CD4-positive, CD25-positive, alpha-beta regulatory T cell (primary cell): ENCODE measurements around the gene EXTL2. TPM values are rescaled to one million over a fixed set of nuclear protein-coding genes. Genes with fewer than 3 reads are reported as not detected.
"Not testable (repeated sequence)": the region's sequence is repeated elsewhere in the genome, so short reads cannot be mapped to it uniquely, and the experiment has no call there.

Experiments used
- ATAC-seq, 2 donors: fragments of 150-1000 bp; cut with Tn5 transposase; one replicate each; pipeline ENCODE4 v1.10.0; 2021; ENCODE audit warnings: low read depth in 2 of 2, moderate number of reproducible peaks in 2 of 2, moderate library complexity in 1 of 2
- DNase-seq, 3 donors: peaks; one replicate each; pipeline versions ENCODE4 v3.0.0 to v3.0.0-alpha.2; 2012 to 2022; ENCODE audit warnings: mixed read lengths in 1 of 3
- H3K27ac ChIP-seq: one replicate; pipeline ENCODE4 v1.7.0; 2013; ENCODE audit warnings: mild to moderate bottlenecking, low read length; ENCODE audit not compliant: insufficient read depth, poor library complexity, severe bottlenecking
- H3K27me3 ChIP-seq: one replicate; pipeline ENCODE4 v1.7.0; 2013; ENCODE audit warnings: low read length; ENCODE audit not compliant: control insufficient read depth, insufficient read depth
- H3K36me3 ChIP-seq: one replicate; pipeline ENCODE4 v1.7.0; 2013; ENCODE audit warnings: mild to moderate bottlenecking, low read length, moderate library complexity; ENCODE audit not compliant: control insufficient read depth, insufficient read depth
- H3K4me1 ChIP-seq: 2 replicates; pipeline ENCODE4 v1.7.0; 2013; ENCODE audit warnings: mild to moderate bottlenecking, low read length; ENCODE audit not compliant: insufficient read depth, control insufficient read depth, poor library complexity, severe bottlenecking
- H3K4me3 ChIP-seq: one replicate; pipeline ENCODE4 v1.7.0; 2013; ENCODE audit warnings: low read depth, mild to moderate bottlenecking, low read length, moderate library complexity
- H3K9me3 ChIP-seq, 2 experiments: 1 replicate in 1 of 2; 2 replicates in 1 of 2; pipeline ENCODE4 v1.7.0; 2013; ENCODE audit warnings: low read length in 2 of 2, mild to moderate bottlenecking in 1 of 2, moderate library complexity in 1 of 2; ENCODE audit not compliant: control insufficient read depth in 2 of 2
- H3K27ac Mint-ChIP-seq, 3 donors: one replicate each; pipeline ENCODE4 v1.8.0; 2020 to 2022; ENCODE audit warnings: mild to moderate bottlenecking in 3 of 3, mixed read lengths in 3 of 3, moderate library complexity in 2 of 3
- H3K27me3 Mint-ChIP-seq: one replicate; pipeline ENCODE4 v1.8.0; 2022; ENCODE audit warnings: mild to moderate bottlenecking, mixed read lengths
- H3K36me3 Mint-ChIP-seq: one replicate; pipeline ENCODE4 v1.8.0; 2020; ENCODE audit warnings: mixed read lengths
- H3K4me1 Mint-ChIP-seq, 4 donors: one replicate each; pipeline ENCODE4 v1.8.0; 2020 to 2022; ENCODE audit warnings: mixed read lengths in 4 of 4, mild to moderate bottlenecking in 1 of 4
- H3K4me3 Mint-ChIP-seq, 4 donors: one replicate each; pipeline ENCODE4 v1.8.0; 2020 to 2022; ENCODE audit warnings: mild to moderate bottlenecking in 4 of 4, mixed read lengths in 4 of 4, moderate library complexity in 3 of 4
- H3K9me3 Mint-ChIP-seq, 7 donors: one replicate each; pipeline ENCODE4 v1.8.0; 2020 to 2022; ENCODE audit warnings: mixed read lengths in 7 of 7, mild to moderate bottlenecking in 3 of 7, moderate library complexity in 2 of 7
- polyA plus RNA-seq, 4 donors: library from polyadenylated mRNA; unstranded; fragments of 300-500 nt; fragmentation: Illumina TruSeq; gene quantifications; one replicate each; pipeline ENCODE4 v1.2.3, GENCODE V29; 2021
- total RNA-seq: library from RNA; stranded (reverse); gene quantifications from one replicate; pipeline ENCODE4 v1.2.3, GENCODE V29; 2022

EXTL2 gene
- total and polyA plus RNA-seq, 5 donors from 2014 or later: 0.91 to 2.7 (median 1.6) TPM

DNA sequence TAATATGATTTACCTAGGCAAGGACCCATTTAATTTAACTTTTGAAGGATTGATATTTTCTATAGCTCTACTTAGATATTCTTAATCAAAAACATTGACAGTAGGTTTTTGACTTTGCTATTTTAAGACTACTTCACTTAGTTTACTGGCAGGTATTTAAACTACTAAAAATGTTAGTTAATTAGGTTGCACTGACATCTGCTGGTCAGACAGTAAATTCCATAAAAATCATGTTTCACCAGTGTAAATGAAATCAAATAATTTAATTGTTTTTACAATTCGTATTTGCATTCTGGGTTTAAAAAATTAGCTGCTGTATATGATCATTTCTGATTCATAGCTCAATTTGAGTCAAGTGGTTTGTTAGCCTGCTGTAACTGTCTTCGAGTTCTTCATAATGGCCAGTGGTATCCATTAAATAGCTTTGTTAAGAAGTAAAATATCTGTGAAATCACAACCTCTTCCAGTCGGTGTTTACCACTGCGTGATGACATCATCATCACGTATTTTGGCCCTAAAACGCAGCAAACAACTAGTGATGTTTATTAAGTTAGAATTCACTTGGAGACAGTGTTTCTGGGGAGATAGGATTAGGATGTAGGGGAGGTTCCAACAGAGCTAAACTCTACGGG is 26.2 kb downstream of the EXTL2 start:
- no peaks in the 10 kb centered on the region for H3K4me1 ChIP-seq
- H3K4me3 Mint-ChIP-seq: no peak overlapping the region
- no peaks in the 10 kb centered on the region for H3K36me3 ChIP-seq
- H3K9me3 ChIP-seq: no peaks in the 10 kb centered on the region
- H3K4me3 ChIP-seq: no peak overlapping the region
- H3K27ac ChIP-seq: no peak overlapping the region
- no peaks in the 10 kb centered on the region for H3K4me1 Mint-ChIP-seq
- no peaks in the 10 kb centered on the region for H3K36me3 Mint-ChIP-seq
- no peaks in the 10 kb centered on the region for H3K27me3 ChIP-seq
- DNase-seq (peak in 2 of 3 donors; percentile 55 to 60), ATAC-seq (no peak)
- peaks cover 4% of the 10 kb centered on the region for H3K27me3 Mint-ChIP-seq
- no peak overlapping the region for H3K27ac Mint-ChIP-seq
- no peaks in the 10 kb centered on the region for H3K9me3 Mint-ChIP-seq

DNA sequence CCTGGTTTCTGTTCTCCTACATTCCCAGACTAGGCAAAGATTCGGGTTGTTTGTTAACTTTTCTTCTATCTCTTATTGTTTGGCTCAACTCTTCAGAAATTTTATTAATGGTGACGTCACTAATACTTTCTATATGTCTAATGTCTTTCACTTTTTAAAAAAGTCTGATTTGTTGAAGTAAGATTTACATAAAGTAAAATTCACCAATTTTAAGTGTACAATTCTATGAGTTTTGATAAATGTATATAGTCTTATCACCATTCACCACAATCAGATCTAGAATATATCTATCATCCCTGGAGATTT is 27.8 kb downstream of the EXTL2 start:
- no peak for DNase-seq
- Mint-ChIP-seq H3K9me3 (no peaks in the 10 kb centered on the region), H3K4me1 (no peaks in the 10 kb centered on the region), H3K36me3 (no peaks in the 10 kb centered on the region), H3K4me3 (no peak overlapping the region), H3K27ac (no peak overlapping the region), H3K27me3 (no peaks in the 10 kb centered on the region)
- H3K4me3 ChIP-seq: no peak overlapping the region
- H3K27me3 ChIP-seq: peaks cover 3% of the 10 kb centered on the region
- H3K4me1 ChIP-seq: no peaks in the 10 kb centered on the region
- no peaks in the 10 kb centered on the region for H3K9me3 ChIP-seq
- H3K36me3 ChIP-seq: no peaks in the 10 kb centered on the region
- ATAC-seq: no peak
- no peak overlapping the region for H3K27ac ChIP-seq

DNA sequence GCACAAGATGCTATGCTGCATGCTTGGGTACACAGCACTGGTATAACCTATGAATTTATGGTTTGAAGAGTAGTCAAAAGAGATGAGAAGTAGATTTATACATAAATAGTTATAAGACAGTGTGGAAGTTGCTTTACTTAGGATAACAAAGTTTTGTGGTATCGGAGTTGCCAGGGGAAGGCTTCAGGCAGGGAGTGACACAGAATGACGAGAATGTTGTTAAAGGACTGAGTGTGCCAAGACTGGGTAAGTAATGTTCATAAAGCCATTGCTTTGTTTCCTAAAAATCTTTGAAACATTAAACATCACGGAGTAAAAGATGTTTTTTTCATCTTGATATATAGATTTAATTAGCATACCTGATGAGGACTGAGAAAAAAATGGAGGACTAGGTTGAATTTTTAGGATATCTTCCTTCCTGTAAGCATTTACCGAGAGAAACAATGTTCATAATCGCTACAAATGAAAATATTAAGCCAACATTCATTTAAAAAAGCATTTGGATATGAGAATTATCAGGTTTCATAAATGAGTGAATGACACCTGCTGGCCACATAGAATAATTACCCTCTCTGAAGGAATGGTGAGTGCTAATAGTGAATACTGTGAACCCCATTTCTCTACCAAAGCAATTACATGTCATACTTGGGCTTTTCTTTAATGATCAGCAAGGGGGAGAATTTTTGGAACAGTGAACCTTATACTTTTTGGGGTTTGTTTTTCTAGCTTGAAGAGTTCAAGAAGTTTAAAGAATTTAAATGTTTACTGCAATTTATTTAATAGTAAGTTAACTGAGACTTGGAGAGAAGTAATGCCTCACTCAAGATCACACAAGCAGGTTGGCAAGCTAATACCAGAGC is 28.4 kb downstream of the EXTL2 start:
- no peak overlapping the region for H3K4me3 ChIP-seq
- peak in 1 of 2 donors; percentile 56 for ATAC-seq
- H3K27me3 ChIP-seq: peaks cover 7% of the 10 kb centered on the region
- Mint-ChIP-seq H3K27me3 (no peaks in the 10 kb centered on the region), H3K4me1 (no peaks in the 10 kb centered on the region), H3K36me3 (no peaks in the 10 kb centered on the region), H3K27ac (no peak overlapping the region), H3K9me3 (no peaks in the 10 kb centered on the region), H3K4me3 (no peak overlapping the region)
- no peaks in the 10 kb centered on the region for H3K36me3 ChIP-seq
- DNase-seq: peak in 2 of 3 donors; percentile 12 to 35
- H3K9me3 ChIP-seq: no peaks in the 10 kb centered on the region
- no peaks in the 10 kb centered on the region for H3K4me1 ChIP-seq
- no peak overlapping the region for H3K27ac ChIP-seq

DNA sequence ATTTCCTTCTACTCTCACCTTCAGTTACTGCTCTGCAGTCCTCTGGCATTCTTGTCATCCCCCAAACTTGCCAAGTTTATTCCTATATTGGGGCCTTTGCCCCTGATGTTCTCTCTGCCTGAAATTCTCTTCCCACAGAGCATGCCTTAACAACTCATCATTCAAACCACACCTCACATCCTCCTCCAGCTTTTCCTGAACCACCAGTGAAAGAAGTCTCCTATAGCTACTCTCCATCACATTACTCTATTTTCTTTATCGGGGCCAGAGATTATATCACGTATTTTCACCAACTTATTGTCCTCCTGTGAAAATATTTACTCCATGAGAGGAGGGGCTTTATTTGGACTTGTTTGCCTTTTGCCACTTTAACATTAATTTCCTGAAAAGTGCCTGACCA is 32.1 kb downstream of the EXTL2 start:
- no peak overlapping the region for H3K4me3 Mint-ChIP-seq
- no peaks in the 10 kb centered on the region for H3K4me1 Mint-ChIP-seq
- no peaks in the 10 kb centered on the region for H3K9me3 ChIP-seq

DNA sequence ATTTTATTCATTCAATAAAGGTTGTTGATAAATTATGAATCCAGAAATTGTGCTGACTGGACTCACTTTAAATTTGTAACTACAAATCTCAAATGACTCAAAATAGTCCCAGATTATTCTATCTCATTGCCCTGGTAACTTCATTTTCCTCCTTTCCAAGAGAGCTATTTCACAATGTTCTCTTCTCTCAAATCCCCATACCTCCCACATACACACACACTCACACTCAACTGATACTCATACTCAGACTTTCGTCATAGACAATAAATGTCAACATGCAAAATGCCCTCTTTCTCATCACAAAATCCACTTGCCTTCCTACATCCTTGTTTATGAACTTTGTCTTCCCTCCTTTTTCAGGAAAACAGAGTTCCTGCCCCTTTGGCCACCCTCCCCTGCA is 33.3 kb downstream of the EXTL2 start:
- Mint-ChIP-seq H3K27me3 (peaks cover 36% of the 10 kb centered on the region), H3K9me3 (peaks cover 0 to 2% (median 0%) of the 10 kb centered on the region in 7 donors), H3K4me1 (no peaks in the 10 kb centered on the region), H3K27ac (no peak overlapping the region), H3K4me3 (no peak overlapping the region), H3K36me3 (no peaks in the 10 kb centered on the region)
- no peaks in the 10 kb centered on the region for H3K36me3 ChIP-seq
- no peak for DNase-seq
- H3K4me3 ChIP-seq: no peak overlapping the region
- H3K4me1 ChIP-seq: no peaks in the 10 kb centered on the region
- no peak for ATAC-seq
- no peak overlapping the region for H3K27ac ChIP-seq
- H3K27me3 ChIP-seq: peaks cover 21% of the 10 kb centered on the region
- no peaks in the 10 kb centered on the region for H3K9me3 ChIP-seq

More for the DNA sequence above, 32.1 kb downstream of the EXTL2 start:
- H3K27me3 ChIP-seq: peaks cover 20% of the 10 kb centered on the region
- no peak overlapping the region for H3K27ac ChIP-seq
- H3K36me3 Mint-ChIP-seq: no peaks in the 10 kb centered on the region
- DNase-seq (no peak), ATAC-seq (no peak)
- H3K27me3 Mint-ChIP-seq: peaks cover 24% of the 10 kb centered on the region
- H3K36me3 ChIP-seq: no peaks in the 10 kb centered on the region
- no peaks in the 10 kb centered on the region for H3K4me1 ChIP-seq
- H3K27ac Mint-ChIP-seq: no peak overlapping the region
- peaks cover 0 to 1% (median 0%) of the 10 kb centered on the region in 7 donors for H3K9me3 Mint-ChIP-seq
- no peak overlapping the region for H3K4me3 ChIP-seq

DNA sequence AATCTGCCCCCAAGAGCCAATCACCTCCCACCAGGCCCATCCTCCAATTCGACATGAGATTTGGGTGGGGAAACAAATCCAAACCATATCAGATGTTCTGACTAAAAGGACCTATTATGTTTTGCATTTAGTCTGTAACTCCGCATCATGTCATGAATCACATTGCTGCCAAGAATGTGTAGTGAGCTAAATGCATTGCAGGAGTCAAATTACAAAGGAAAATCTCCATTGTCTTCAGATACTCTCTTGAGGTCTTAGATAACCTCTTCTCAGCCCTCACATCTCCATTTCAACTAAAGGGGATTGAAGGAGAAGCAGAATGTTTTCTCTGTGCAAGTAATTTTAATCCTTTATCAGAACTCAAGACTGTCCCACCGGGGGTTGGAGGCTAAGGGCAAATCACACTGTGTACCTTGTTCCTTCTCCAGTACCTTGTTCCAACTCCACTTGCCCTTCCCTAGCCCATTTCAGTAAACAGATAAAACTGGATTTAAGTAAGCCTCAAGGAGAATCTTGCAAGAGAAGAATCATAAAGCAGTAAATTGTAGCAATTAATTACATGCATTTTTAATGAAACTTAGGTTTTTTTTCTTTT is 34.1 kb downstream of the EXTL2 start:
- Histone ChIP-seq H3K4me3 (no peak overlapping the region), H3K36me3 (no peaks in the 10 kb centered on the region), H3K27me3 (peaks cover 26% of the 10 kb centered on the region), H3K4me1 (no peaks in the 10 kb centered on the region), H3K27ac (no peak overlapping the region), H3K9me3 (no peaks in the 10 kb centered on the region)
- H3K4me1 Mint-ChIP-seq: no peaks in the 10 kb centered on the region
- no peak overlapping the region for H3K4me3 Mint-ChIP-seq
- DNase-seq (no peak), ATAC-seq (no peak)
- H3K36me3 Mint-ChIP-seq: no peaks in the 10 kb centered on the region
- peaks cover 42% of the 10 kb centered on the region for H3K27me3 Mint-ChIP-seq
- no peak overlapping the region for H3K27ac Mint-ChIP-seq
- H3K9me3 Mint-ChIP-seq: peaks cover 0 to 2% (median 0%) of the 10 kb centered on the region in 7 donors

DNA sequence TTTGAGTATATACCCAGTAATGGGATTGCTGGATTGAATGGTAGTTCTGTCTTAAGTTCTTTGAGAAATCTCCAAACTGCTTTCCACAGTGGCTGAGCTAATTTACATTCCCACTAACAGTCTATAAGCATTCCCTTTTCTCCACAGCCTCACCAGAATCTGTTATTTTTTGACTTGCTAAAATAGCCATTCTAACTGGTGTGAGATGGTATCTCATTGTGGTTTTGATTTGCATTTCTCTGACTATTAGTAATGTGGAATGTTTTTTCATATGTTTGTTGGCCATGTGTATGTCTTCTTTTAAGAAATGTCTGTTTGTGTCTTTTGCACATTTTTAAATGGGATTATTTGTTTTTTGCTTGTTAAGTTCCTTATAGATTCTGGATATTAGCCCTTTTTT is 39.5 kb downstream of the EXTL2 start:
- not testable (repeated sequence) for H3K27ac ChIP-seq, H3K4me3 ChIP-seq, H3K36me3 Mint-ChIP-seq, H3K4me1 ChIP-seq, H3K9me3 ChIP-seq, H3K4me1 Mint-ChIP-seq, H3K27ac Mint-ChIP-seq, ATAC-seq, DNase-seq, H3K36me3 ChIP-seq, H3K4me3 Mint-ChIP-seq, H3K9me3 Mint-ChIP-seq
- H3K27me3 ChIP-seq: peaks cover 25% of the 10 kb centered on the region
- H3K27me3 Mint-ChIP-seq: peaks cover 55% of the 10 kb centered on the region
